GM12872 (cell line): Measurements from ENCODE around the gene SLC38A8.

Experiments
- TF ChIP-seq, protein P1 (sequence below): IDR thresholded peaks from 3 replicates; pipeline ENCODE4 v1.5.1; 2011; ENCODE audit warnings: low read depth, mild to moderate bottlenecking, low read length, moderate library complexity; ENCODE audit not compliant: insufficient read depth

SLC38A8 gene

DNA sequence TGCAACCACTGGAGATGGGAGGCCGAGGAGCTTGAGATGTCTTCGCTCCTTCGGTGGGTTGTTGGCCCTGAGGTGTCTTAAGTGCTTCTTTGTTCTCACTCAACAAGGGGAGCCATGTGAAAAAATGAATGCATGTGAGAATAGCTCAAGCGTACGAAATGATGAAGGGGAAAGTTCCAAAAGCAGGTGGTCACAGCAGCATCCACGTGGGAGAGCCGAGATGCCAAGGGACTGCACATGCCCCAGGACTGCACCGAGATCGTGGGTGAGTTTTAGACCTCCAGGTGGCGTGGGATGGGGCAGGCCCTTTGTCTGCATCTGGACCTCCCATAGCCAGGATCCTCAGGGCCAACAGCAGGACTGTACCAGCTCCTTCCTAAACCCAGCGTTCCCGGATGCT is 8.1 kb downstream of the SLC38A8 start:
- TF ChIP-seq, protein P1, sequence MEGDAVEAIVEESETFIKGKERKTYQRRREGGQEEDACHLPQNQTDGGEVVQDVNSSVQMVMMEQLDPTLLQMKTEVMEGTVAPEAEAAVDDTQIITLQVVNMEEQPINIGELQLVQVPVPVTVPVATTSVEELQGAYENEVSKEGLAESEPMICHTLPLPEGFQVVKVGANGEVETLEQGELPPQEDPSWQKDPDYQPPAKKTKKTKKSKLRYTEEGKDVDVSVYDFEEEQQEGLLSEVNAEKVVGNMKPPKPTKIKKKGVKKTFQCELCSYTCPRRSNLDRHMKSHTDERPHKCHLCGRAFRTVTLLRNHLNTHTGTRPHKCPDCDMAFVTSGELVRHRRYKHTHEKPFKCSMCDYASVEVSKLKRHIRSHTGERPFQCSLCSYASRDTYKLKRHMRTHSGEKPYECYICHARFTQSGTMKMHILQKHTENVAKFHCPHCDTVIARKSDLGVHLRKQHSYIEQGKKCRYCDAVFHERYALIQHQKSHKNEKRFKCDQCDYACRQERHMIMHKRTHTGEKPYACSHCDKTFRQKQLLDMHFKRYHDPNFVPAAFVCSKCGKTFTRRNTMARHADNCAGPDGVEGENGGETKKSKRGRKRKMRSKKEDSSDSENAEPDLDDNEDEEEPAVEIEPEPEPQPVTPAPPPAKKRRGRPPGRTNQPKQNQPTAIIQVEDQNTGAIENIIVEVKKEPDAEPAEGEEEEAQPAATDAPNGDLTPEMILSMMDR, result no peak

DNA sequence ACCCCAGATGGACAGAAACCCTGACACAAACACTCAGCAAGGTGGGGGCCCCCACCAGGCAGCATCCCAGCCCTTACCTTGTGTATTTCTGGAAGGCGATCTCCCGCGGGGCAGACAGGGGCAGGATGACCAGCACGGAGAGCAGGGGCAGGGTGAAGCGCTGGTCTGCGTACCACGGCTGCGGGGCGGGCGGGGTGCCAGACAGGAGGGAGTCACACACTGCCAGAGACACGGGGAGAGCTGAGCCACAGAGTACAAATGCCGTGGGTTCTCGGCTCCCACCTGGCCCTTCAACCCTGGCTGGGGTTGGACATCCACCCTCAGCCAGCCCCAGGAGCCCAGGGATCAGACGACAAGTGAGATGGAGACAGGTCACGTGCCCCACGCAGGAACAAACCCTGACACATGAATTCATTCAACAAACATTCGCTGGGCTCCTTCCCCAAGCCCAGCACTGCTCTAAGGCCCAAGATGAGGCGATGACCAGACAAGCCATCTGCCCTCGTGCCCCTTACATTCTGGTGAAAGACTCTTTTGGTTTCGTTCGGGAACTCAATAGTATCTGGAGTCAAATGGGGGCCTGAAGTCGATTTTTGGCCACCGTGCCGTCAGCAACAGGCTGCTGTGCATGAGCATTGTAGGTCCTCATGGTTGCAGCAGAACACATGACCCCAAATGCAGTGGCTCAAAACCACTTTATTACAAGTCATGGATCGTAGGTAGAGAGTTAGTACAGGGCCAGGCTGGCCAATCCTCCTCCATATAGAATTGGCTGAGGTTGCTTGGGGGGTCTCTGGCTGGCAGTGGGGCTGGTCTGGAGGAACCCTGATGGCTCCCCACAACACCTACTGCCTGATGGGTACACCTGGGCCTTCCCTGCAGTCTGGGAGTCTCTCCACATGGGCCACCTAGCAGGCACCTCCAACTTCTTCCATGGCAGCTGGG is 9.1 kb downstream of the SLC38A8 start:
- TF ChIP-seq, protein P1, result no peak

GRCh38 chr16:84032458-84033178 is 10.0 kb downstream of the SLC38A8 start:
- TF ChIP-seq, protein P1, result no peak

DNA sequence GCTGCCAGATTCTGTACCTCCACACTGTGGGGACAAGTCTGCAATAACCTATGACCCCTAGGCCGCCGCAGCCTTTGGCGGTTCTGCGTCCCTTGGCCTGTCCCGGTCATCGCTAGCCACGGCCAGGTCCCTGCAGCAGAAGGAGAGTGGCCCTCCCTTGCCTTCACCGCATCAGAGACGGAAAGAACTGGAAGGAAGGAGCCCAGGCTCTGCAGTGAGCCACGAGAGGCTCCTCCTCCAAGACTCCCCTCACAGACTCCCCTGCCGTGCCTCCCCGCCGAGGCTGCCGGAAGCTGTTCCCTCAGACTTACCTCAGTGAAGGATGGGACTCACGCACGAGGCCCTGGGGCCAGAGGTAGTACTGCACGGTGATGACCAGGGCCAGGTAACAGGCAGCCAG is 11.0 kb downstream of the SLC38A8 start:
- TF ChIP-seq, protein P1, result no peak

DNA sequence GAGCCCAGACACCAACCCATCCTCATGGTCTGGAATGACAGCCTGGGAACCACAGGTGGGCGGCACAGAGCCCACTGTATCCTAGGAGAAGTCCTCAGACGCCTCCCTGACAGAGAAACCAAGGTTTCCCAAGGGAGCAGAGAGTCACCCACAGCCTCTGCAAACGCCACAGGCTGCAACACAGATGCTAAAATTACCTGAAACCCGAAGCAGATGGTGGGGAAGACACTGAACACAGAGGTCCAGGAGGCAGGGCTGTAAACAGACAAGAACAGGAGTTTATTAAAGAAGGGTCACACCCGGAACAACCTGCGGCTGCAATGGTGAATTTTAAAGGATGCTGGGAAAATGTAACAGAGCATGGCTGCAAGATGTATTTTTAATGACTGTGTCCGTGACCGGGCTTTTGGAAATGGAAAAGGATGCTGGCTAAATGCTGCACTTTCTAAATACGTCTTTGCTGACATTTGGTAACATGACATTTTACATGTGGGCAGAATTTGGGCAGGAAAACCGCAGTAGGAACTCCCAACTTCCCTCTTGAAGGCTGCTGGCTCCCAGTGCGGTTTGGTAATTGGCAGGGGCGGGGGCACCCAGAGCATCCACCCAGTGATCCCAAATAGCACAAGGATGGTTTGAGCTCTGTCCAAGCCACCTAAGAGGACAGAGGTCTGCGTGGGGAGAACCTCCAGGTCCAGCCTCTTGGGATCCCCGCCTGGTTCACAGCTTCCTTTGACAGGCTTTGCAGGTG is 13.1 kb downstream of the SLC38A8 start:
- TF ChIP-seq, protein P1, result no peak

- TF ChIP-seq, protein P1, result no peak
These were observed 15.0 kb downstream of the SLC38A8 start for GRCh38 chr16:84027625-84028024.

- TF ChIP-seq, protein P1, result no peak
These were observed 16.0 kb downstream of the SLC38A8 start for GRCh38 chr16:84026606-84027005.
